SK-N-SH treated with all-trans-retinoic acid at 6 μM for 48 hours (cell line): ENCODE measurements around the gene KCNH2.

Experiments used
- ATAC-seq: fragments of 200-7000 bp; cut with Tn5 transposase; 3 replicates; pipeline ENCODE4 v1.9.1; 2020; ENCODE audit warnings: mild to moderate bottlenecking, moderate library complexity
- ARNTL ChIP-seq: fragments of 450-650 bp; formaldehyde crosslinking; IDR thresholded peaks from 2 replicates; pipeline ENCODE4 v1.5.0; 2020; ENCODE audit warnings: low read depth, mild to moderate bottlenecking, moderate library complexity, borderline replicate concordance
- BACH2 ChIP-seq: fragments of 250-450 bp; sonication (Bioruptor Pico); IDR thresholded peaks from 2 replicates; pipeline ENCODE4 v1.9.0; 2021; ENCODE audit warnings: mild to moderate bottlenecking, borderline replicate concordance
- CSRNP3 ChIP-seq: fragments of 250-450 bp; sonication (Bioruptor Pico); IDR thresholded peaks from 2 replicates; pipeline ENCODE4 v1.5.1; 2021; ENCODE audit warnings: mild to moderate bottlenecking, moderate library complexity
- ESRRG ChIP-seq: fragments of 250-450 bp; sonication (Bioruptor Pico); IDR thresholded peaks from 2 replicates; pipeline ENCODE4 v1.6.1; 2021; ENCODE audit warnings: mild to moderate bottlenecking
- GLIS3 ChIP-seq: fragments of 250-450 bp; sonication (Bioruptor Pico); IDR thresholded peaks from 2 replicates; pipeline ENCODE4 v1.5.0; 2020; ENCODE audit warnings: mild to moderate bottlenecking, moderate library complexity
- ISL1 ChIP-seq: fragments of 250-450 bp; sonication (Bioruptor Pico); IDR thresholded peaks from 2 replicates; pipeline ENCODE4 v2.1.2; 2022; ENCODE audit warnings: mild to moderate bottlenecking, moderate library complexity
- OSR1 ChIP-seq: fragments of 250-450 bp; sonication (Bioruptor Pico); IDR thresholded peaks from 2 replicates; pipeline ENCODE4 v1.8.0; 2022; ENCODE audit warnings: moderate library complexity, mild to moderate bottlenecking, inconsistent platforms
- PATZ1 ChIP-seq: fragments of 250-450 bp; sonication (Bioruptor Pico); IDR thresholded peaks from 2 replicates; pipeline ENCODE4 v1.8.0; 2020; ENCODE audit warnings: mild to moderate bottlenecking, moderate library complexity, borderline replicate concordance
- POU6F1 ChIP-seq: fragments of 250-450 bp; sonication (Bioruptor Pico); IDR thresholded peaks from 2 replicates; pipeline ENCODE4 v1.8.0; 2021; ENCODE audit warnings: low read depth, mild to moderate bottlenecking, moderate library complexity, borderline replicate concordance
- PPARA ChIP-seq: fragments of 250-450 bp; sonication (Bioruptor Pico); IDR thresholded peaks from 2 replicates; pipeline ENCODE4 v1.5.0; 2020; ENCODE audit warnings: mild to moderate bottlenecking, borderline replicate concordance
- RARB ChIP-seq: fragments of 250-450 bp; sonication (Bioruptor Pico); IDR thresholded peaks from 2 replicates; pipeline ENCODE4 v1.8.0; 2021; ENCODE audit warnings: mild to moderate bottlenecking, moderate library complexity
- SNAI2 ChIP-seq: fragments of 250-450 bp; sonication (Bioruptor Pico); IDR thresholded peaks from 2 replicates; pipeline ENCODE4 v1.5.0; 2020; ENCODE audit warnings: mild to moderate bottlenecking, moderate library complexity
- TCF4 ChIP-seq: fragments of 250-450 bp; sonication (Bioruptor Pico); IDR thresholded peaks from 2 replicates; pipeline ENCODE4 v1.8.0; 2021; ENCODE audit warnings: mild to moderate bottlenecking, moderate library complexity, borderline replicate concordance
- TOX ChIP-seq: fragments of 250-450 bp; sonication (Bioruptor Pico); IDR thresholded peaks from 2 replicates; pipeline ENCODE4 v1.8.0; 2021; ENCODE audit warnings: mild to moderate bottlenecking, moderate library complexity, borderline replicate concordance
- TSHZ2 ChIP-seq: fragments of 250-450 bp; sonication (Bioruptor Pico); IDR thresholded peaks from 2 replicates; pipeline ENCODE4 v1.5.0; 2020; ENCODE audit warnings: mild to moderate bottlenecking, moderate library complexity
- ZFP3 ChIP-seq: fragments of 250-450 bp; sonication (Bioruptor Pico); IDR thresholded peaks from 2 replicates; pipeline ENCODE4 v1.5.0; 2020; ENCODE audit warnings: mild to moderate bottlenecking, moderate library complexity
- ZFP30 ChIP-seq: fragments of 450-650 bp; formaldehyde crosslinking; IDR thresholded peaks from 2 replicates; pipeline ENCODE4 v1.5.0; 2022; ENCODE audit warnings: mild to moderate bottlenecking, moderate library complexity
- ZNF565 ChIP-seq: fragments of 450-650 bp; formaldehyde crosslinking; conservative IDR thresholded peaks from 2 replicates; pipeline ENCODE4 v1.5.0; 2020; ENCODE audit warnings: low read depth, mild to moderate bottlenecking, moderate library complexity
- ZNF8 ChIP-seq: fragments of 450-650 bp; formaldehyde crosslinking; IDR thresholded peaks from 2 replicates; pipeline ENCODE4 v1.5.0; 2020; ENCODE audit warnings: mild to moderate bottlenecking, moderate library complexity

Gene KCNH2

GRCh38 chr7:150970424-150970823 lies 7.7 kb downstream of the KCNH2 start:
- ATAC-seq: no peak
- TF ChIP-seq TSHZ2 (CRISPR knock-in tag) (no peak), POU6F1 (CRISPR knock-in tag) (no peak), OSR1 (CRISPR knock-in tag) (no peak), ISL1 (CRISPR knock-in tag) (no peak), ZFP30 (CRISPR knock-in tag) (no peak), ZFP3 (no peak), BACH2 (CRISPR knock-in tag) (no peak), SNAI2 (CRISPR knock-in tag) (no peak), PPARA (no peak), TCF4 (CRISPR knock-in tag) (no peak)

- TF ChIP-seq SNAI2 (CRISPR knock-in tag) (no peak), ZNF565 (CRISPR knock-in tag) (no peak), TSHZ2 (CRISPR knock-in tag) (no peak), ZFP30 (CRISPR knock-in tag) (no peak), BACH2 (CRISPR knock-in tag) (no peak), TOX (no peak), ZNF8 (CRISPR knock-in tag) (no peak), PATZ1 (CRISPR knock-in tag) (no peak), ESRRG (CRISPR knock-in tag) (no peak), GLIS3 (no peak), CSRNP3 (CRISPR knock-in tag) (no peak), ARNTL (no peak), PPARA (no peak), ISL1 (CRISPR knock-in tag) (no peak), RARB (CRISPR knock-in tag) (no peak), ZFP3 (no peak), POU6F1 (CRISPR knock-in tag) (no peak)
- no peak for ATAC-seq
These were observed 8.6 kb downstream of the KCNH2 start for GRCh38 chr7:150969475-150969874.
